Skeletal muscle satellite cell (primary cell): ENCODE data around the gene RPA3. TPM values are rescaled to one million over a fixed set of nuclear protein-coding genes. Genes with fewer than 3 reads are reported as not detected.

ENCODE experiments used
- H3K27me3 ChIP-seq: 2 replicates; pipeline ENCODE4 v1.7.0; 2013; ENCODE audit warnings: low read length; ENCODE audit not compliant: control insufficient read depth, insufficient read depth
- H3K36me3 ChIP-seq: 2 replicates; pipeline ENCODE4 v1.7.0; 2013; ENCODE audit warnings: mild to moderate bottlenecking, control low read depth, low read length; ENCODE audit not compliant: insufficient read depth
- H3K4me1 ChIP-seq: 2 replicates; pipeline ENCODE4 v1.7.0; 2013; ENCODE audit warnings: low read length; ENCODE audit not compliant: control insufficient read depth, insufficient read depth
- H3K4me2 ChIP-seq: 2 replicates; pipeline ENCODE4 v1.7.0; 2013; ENCODE audit warnings: mild to moderate bottlenecking, low read length
- H3K4me3 ChIP-seq: 2 replicates; pipeline ENCODE4 v1.7.0; 2013; ENCODE audit warnings: low read length
- H3K9ac ChIP-seq: 2 replicates; pipeline ENCODE4 v1.7.0; 2013; ENCODE audit warnings: mild to moderate bottlenecking, low read depth, low read length, moderate library complexity
- H3K9me3 ChIP-seq: replicated peaks from 2 replicates; pipeline ENCODE4 v1.7.0; 2013; ENCODE audit warnings: mild to moderate bottlenecking, control low read depth, low read length
- total RNA-seq: library from RNA; depleted of rRNA; stranded (reverse); fragments of >200 nt; gene quantifications from 2 replicates; pipeline ENCODE4 v1.2.3, GENCODE V29; 2012; rRNA removed

RPA3 gene
- total RNA-seq = 33.6 and 52.7 TPM in 2 replicates

- H3K4me2 ChIP-seq = peak within 1 kb of the TSS; percentile 11
- peaks cover 11% of the 10 kb centered on the region for H3K4me1 ChIP-seq
- H3K4me3 ChIP-seq = no peak within 1 kb of the TSS
- no peaks in the 10 kb centered on the region for H3K36me3 ChIP-seq
- H3K27me3 ChIP-seq = no peaks in the 10 kb centered on the region
- no peaks in the 10 kb centered on the region for H3K9me3 ChIP-seq
- H3K9ac ChIP-seq = no peak within 1 kb of the TSS
Measured at GRCh38 chr7:7718492-7718891, at the start of gene RPA3. TSS of gene RPA3 (minus strand) at chr7:7718607. CDS start at chr7:7640418, 78,189 bp downstream.

- Histone ChIP-seq H3K4me1 (peaks cover 31% of the 10 kb centered on the region), H3K27me3 (no peaks in the 10 kb centered on the region), H3K9ac (no peak overlapping the region), H3K4me3 (no peak overlapping the region), H3K36me3 (no peaks in the 10 kb centered on the region), H3K4me2 (no peak overlapping the region), H3K9me3 (no peaks in the 10 kb centered on the region)
Measured at GRCh38 chr7:7766671-7767070, 48.3 kb upstream of the RPA3 start.

GRCh38 chr7:7765422-7765821 lies 47.0 kb upstream of the RPA3 start:
- Histone ChIP-seq H3K27me3 (no peaks in the 10 kb centered on the region), H3K36me3 (no peaks in the 10 kb centered on the region), H3K4me3 (no peak overlapping the region)

GRCh38 chr7:7764520-7765396 lies 46.4 kb upstream of the RPA3 start:
- Histone ChIP-seq H3K9ac (no peak overlapping the region), H3K9me3 (no peaks in the 10 kb centered on the region), H3K27me3 (no peaks in the 10 kb centered on the region), H3K4me2 (no peak overlapping the region), H3K4me1 (peaks cover 35% of the 10 kb centered on the region), H3K36me3 (no peaks in the 10 kb centered on the region), H3K4me3 (no peak overlapping the region)

More at GRCh38 chr7:7765422-7765821, 47.0 kb upstream of the RPA3 start:
- Histone ChIP-seq H3K9me3 (no peaks in the 10 kb centered on the region), H3K4me2 (no peak overlapping the region), H3K4me1 (peaks cover 35% of the 10 kb centered on the region), H3K9ac (no peak overlapping the region)

- Histone ChIP-seq H3K27me3 (no peaks in the 10 kb centered on the region), H3K9me3 (no peaks in the 10 kb centered on the region), H3K4me2 (peak overlapping the region; percentile 77), H3K4me3 (peak overlapping the region; percentile 66), H3K9ac (peak overlapping the region; percentile 59), H3K4me1 (peaks cover 30% of the 10 kb centered on the region), H3K36me3 (no peaks in the 10 kb centered on the region)
Measured at GRCh38 chr7:7761974-7762779, 43.8 kb upstream of the RPA3 start.

GRCh38 chr7:7761340-7761973 lies 43.0 kb upstream of the RPA3 start:
- Histone ChIP-seq H3K4me1 (peaks cover 27% of the 10 kb centered on the region), H3K9me3 (no peaks in the 10 kb centered on the region), H3K9ac (peak overlapping the region; percentile 59), H3K36me3 (no peaks in the 10 kb centered on the region), H3K27me3 (no peaks in the 10 kb centered on the region), H3K4me3 (peak overlapping the region; percentile 66), H3K4me2 (peak overlapping the region; percentile 77)

GRCh38 chr7:7757576-7757975 lies 39.2 kb upstream of the RPA3 start:
- H3K9me3 ChIP-seq = no peaks in the 10 kb centered on the region
- H3K9ac ChIP-seq = no peak overlapping the region
- H3K4me2 ChIP-seq = no peak overlapping the region
- no peaks in the 10 kb centered on the region for H3K36me3 ChIP-seq
- H3K4me3 ChIP-seq = no peak overlapping the region
- H3K4me1 ChIP-seq = peaks cover 13% of the 10 kb centered on the region
- H3K27me3 ChIP-seq = no peaks in the 10 kb centered on the region

GRCh38 chr7:7756577-7756976 lies 38.2 kb upstream of the RPA3 start:
- Histone ChIP-seq H3K4me1 (peaks cover 10% of the 10 kb centered on the region), H3K9ac (no peak overlapping the region)

GRCh38 chr7:7751243-7752092 lies 33.1 kb upstream of the RPA3 start:
- Histone ChIP-seq H3K9ac (no peak overlapping the region), H3K4me1 (no peaks in the 10 kb centered on the region), H3K27me3 (no peaks in the 10 kb centered on the region), H3K4me2 (no peak overlapping the region), H3K9me3 (no peaks in the 10 kb centered on the region), H3K36me3 (no peaks in the 10 kb centered on the region), H3K4me3 (no peak overlapping the region)

More at GRCh38 chr7:7756577-7756976, 38.2 kb upstream of the RPA3 start:
- Histone ChIP-seq H3K9me3 (no peaks in the 10 kb centered on the region), H3K4me2 (no peak overlapping the region), H3K4me3 (no peak overlapping the region), H3K27me3 (no peaks in the 10 kb centered on the region), H3K36me3 (no peaks in the 10 kb centered on the region)

GRCh38 chr7:7750571-7751242 lies 32.3 kb upstream of the RPA3 start:
- Histone ChIP-seq H3K4me3 (no peak overlapping the region), H3K4me2 (no peak overlapping the region), H3K9me3 (no peaks in the 10 kb centered on the region), H3K4me1 (no peaks in the 10 kb centered on the region), H3K27me3 (no peaks in the 10 kb centered on the region), H3K9ac (no peak overlapping the region), H3K36me3 (no peaks in the 10 kb centered on the region)
